Smooth muscle cell of the brain vasculature (primary cell): Measurements from ENCODE around the gene DOK7.
"Not testable (repeated sequence)": the region's sequence is repeated elsewhere in the genome, so short reads cannot be mapped to it uniquely, and the experiment has no call there.

Source experiments
- DNase-seq: peaks from one replicate; pipeline ENCODE4 v3.0.0-alpha.2; 2012; ENCODE audit warnings: low read depth, low spot score

Gene DOK7

GRCh38 chr4:3502941-3503936 is 40.1 kb downstream of the DOK7 start:
- no peak for DNase-seq

GRCh38 chr4:3505231-3505630 is 42.1 kb downstream of the DOK7 start:
- no peak for DNase-seq

GRCh38 chr4:3508542-3508941 is 45.4 kb downstream of the DOK7 start:
- DNase-seq, result no peak

DNA sequence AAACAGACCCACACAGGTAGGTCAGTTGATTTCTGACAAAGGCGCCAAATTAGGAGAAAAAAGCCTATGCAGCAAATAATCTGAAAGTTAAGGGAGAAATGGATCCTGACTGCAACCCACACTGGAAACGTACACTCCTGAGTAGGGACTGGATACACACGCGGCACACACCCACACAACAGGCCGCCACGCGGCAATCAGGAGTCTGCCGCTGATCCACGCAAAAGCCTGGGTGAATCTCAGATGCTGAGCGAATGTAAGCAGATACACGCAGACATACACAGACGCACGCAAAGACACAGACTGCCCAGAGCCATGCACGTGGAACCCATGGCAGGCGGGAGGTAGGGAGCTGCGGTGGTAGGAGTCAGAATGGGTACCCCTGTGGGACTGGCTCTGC is 47.4 kb downstream of the DOK7 start:
- no peak for DNase-seq

GRCh38 chr4:3511187-3511586 is 48.1 kb downstream of the DOK7 start:
- no peak for DNase-seq

DNA sequence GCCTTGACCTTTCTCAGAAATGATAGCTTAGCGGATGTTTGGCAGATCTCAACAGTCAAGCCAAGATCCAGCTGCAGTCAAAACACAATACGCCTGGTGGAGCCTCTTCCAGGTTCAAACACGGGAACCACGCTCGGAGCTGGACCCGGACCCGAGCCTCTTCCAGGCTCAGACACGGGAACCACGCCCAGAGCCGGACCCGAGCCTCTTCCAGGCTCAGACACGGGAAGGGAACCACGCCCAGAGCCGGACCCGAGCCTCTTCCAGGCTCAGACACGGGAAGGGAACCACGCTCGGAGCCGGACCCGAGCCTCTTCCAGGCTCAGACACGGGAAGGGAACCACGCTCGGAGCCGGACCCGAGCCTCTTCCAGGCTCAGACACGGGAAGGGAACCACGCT is 48.5 kb downstream of the DOK7 start:
- DNase-seq, result not testable (repeated sequence)

DNA sequence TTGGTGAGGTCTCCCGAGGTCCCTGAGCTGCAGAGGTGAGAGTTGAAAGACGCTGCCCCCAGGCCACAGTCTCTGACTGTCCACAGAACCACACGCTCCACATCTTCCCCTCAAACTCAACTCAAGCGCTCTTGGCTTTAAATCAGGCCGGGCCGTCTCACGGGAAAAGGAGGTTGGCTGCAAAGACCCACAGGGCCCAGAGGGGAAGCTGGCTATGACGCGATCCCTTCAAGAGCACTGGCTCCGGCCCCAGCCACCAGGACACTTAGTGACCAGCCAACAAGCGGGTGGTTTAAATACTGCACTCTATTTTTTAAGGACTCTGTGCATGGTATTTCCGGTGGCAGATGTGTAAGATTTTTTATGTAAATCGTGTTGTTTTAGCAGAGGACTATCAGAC is 49.2 kb downstream of the DOK7 start:
- no peak for DNase-seq

DNA sequence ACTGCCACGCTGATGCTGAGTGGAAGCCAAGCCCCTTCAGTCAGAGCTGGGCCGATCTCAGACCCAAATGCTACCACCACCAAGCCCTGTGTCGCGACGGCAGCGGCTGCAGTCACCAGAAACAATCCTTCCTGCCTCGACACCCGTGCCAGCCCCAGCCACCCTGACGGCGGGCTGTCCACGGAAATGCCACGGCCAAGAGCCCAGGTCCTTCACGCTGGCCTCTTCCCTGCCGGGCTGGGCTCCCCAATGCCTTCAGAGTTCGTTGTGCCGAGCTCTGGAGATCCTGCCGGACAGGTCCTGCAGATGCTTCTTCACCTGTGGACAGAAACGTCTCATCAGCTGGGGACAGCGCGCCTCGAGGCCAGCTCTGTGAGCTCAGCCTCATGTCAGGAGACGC is 49.6 kb downstream of the DOK7 start:
- no peak for DNase-seq

DNA sequence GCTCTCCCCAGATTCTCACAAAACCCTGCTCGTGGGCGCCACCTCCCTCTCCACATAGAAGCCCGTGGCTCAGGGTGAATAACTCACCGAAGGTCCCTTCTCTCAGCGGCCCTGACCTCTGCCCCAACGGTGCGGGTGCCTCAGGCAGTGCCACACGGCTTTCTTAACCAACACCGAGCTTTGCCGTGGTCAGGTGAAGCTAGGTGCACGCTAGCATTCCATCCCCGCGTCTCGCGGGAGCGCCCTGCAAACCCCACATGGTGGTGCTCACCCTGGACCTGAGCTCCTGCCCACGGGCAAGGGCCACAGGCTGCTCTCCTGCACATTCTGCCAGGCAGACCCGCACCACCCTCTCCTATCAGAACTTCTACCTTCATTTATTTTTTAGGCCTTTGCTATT is 50.7 kb downstream of the DOK7 start:
- no peak for DNase-seq

GRCh38 chr4:3514221-3514780 is 51.2 kb downstream of the DOK7 start:
- no peak for DNase-seq

GRCh38 chr4:3514806-3515501 is 51.8 kb downstream of the DOK7 start:
- DNase-seq, result no peak

- no peak for DNase-seq
Observed at GRCh38 chr4:3515646-3516045, 52.5 kb downstream of the DOK7 start.

DNA sequence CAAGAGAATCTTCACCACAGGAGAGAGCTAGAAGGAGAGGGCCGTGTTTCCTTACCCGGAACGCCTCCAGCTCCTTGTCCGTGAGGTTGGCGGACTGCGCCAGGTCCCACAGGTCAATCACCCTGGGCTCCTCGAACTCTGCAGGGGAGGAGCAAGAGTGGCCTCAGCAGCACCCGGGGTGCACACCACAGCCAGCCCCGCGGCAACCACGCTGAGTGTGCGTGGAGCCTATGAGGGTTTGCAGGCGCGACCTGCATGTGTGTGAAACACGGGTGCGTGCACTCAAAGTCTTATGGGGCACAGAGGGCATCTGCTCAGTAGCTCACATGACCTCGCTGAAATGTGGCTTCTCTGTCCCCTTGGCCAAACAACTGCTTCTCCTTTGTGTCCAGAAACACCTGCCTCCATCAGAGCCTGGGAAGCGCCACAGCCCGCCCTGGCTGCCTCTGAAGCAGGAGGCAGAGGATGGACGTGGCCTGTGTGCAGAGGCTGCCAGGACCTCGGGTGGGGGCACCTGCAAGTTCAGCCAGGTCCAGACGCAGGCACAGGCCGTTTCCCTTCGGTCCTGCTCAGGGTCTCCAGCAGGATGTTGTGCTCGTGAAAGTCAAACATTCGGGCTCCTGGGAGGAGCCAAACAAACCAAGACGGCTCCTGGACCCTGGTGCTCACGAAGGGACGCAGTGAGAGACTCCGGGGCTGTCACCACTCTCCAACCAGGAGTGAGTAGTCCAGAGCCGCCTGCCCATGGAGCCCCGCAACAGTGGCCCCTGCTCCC is 53.1 kb downstream of the DOK7 start:
- DNase-seq, result no peak

DNA sequence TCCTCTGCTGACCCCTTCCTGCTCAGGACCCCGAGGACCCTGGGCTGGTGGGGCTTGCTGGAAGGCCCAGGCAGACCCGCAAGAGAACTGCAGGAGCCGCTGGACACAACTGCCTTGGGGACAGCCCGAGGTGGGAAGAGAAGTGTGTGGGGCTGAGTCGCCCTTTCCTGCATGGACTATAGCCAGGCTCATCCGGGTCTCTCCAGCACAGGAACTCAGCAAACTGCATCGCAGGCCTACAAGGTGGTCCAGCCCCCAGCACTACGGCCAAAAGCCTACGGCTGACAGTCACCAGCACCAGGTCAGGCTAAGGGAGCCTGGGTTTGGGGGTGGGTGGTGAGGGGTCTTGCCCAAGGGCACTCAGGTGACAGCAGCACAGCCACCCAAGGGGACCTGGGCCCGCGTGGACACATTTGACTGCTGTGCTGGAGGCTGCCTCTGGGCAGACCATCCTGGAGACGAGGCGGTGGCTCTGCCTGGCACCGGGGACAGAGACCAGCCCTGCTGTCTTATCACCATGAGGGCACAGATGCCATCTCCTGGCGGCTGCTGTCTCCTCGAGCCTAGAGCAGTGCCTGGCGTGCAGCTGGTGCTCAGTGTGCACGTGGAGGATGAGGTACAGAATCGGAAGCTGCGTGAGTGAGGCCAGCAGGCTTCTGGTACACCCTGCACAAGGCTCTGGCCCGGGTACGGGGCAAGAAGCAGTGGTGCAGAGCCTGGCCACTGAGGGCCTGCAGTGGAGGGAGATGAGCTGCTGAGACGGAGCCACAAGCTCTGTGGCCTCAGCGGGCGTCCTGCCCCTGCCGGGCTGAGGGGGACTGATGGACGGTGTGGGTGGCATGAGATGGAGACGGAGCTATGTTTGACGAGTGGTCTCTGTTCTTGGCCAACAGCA is 54.0 kb downstream of the DOK7 start:
- DNase-seq, result no peak

DNA sequence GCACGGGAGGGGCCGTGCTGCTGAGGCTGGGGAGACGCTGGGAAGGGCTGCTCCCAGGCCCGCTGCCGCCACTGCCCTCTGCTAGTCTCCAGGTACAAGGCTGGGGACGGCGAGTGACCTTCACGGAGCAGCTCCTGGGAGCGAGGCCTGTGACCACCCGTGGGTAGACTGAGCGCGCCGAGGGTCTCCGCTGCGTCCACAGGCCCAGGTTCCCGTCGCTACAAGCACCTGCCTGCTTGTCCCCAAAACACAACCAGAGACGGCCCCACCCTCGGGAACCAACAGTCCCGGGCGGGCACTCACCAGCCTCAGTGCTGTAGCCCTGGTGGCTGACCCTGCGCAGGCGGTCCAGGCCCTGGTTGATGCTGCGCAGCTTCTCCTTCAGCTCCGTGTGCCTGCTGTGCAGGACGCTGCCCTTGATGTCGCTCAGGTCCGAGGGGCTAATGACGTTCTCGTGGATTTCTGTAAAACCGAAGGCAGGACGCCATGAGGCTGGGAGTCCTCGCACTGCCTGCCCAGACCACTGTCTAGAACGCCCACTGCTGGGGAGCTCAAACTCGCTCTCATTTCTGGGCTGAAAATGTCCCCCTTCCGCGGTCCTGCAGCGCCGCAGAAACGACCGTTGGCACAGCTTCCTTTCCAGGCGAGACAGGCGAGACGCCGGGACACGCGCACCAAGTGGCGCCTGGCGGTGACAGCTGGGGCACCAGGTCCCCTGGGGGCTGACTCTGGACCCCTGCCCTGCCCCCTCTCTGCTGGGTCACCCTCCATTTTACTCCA is 54.8 kb downstream of the DOK7 start:
- no peak for DNase-seq

DNA sequence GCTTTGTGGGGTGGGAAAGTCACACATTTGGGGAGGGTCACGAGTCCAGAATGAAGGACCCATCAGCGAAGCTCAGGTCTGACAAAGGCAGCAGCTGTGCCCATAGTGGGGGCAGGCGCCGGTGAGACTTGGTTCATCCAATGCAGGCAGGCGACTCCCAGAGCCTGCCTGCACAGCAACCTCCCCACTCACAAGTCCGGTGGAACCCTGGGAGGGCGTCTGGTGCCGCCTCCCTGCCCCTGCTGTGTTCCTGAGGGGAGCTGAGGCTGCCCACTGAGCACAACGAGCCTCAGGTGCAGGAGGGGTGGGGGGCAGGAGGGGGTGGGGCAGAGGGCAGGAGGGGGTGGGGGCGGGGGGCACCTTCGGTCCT is 55.4 kb downstream of the DOK7 start:
- DNase-seq, result no peak

DNA sequence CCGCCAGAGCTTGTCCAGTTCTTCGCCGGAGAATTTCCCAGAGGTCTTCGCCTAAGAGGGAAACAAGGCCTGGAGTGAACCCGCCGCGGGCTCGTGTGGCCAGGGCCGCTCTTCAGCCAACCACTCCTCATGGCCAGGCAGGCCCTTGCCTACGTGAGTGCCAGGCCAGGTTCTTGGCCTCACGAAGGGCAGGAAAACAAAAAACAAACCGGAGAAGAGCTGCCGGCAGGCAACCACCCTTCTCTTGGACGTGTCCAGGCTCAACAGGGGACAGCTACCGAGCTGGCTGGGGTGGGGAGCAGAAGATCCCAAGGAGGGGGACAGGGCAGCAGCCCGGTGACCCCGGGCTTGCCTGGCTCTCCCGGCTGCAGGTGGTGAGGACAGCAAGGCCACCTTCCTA is 55.8 kb downstream of the DOK7 start:
- no peak for DNase-seq

GRCh38 chr4:3519468-3520264 is 56.6 kb downstream of the DOK7 start:
- no peak for DNase-seq

GRCh38 chr4:3520276-3520675 is 57.2 kb downstream of the DOK7 start:
- no peak for DNase-seq
